ENCODE results near the gene ATP6V1A.

The ATP6V1A gene

DNA sequence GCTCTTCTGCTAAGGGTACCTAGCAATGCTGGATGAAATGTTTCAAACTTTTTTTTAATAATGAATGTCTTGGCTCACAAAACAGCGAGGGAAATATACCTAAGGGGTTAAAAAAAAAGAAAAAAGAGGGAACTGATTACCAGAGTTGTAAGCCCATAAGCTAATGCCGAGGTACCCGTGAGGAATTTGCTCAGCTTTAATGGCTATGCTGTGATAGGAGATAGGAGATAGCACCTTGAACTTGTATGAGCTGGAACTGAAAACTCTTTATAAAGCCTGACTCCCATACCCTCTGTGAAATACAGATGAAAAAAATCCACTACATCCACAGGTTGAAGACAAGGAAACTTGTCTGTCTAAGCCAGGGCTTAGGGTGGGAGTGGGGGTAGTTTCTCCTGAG is 105.7 kb downstream of the ATP6V1A start:
- ATAC-seq, result no peak
- no peak for TF ChIP-seq TOX (CRISPR knock-in tag; IDR thresholded peaks at IDR 0.05; ENCODE audit: borderline replicate concordance)

Measured in SK-N-SH treated with all-trans-retinoic acid at 6 μM for 48 hours (cell line).